Camera-type eye (tissue), 1 donor: ENCODE measurements around the gene KANSL1. TPM values are rescaled to one million over a fixed set of nuclear protein-coding genes. Genes with fewer than 3 reads are reported as not detected.

Experiments
- total RNA-seq: library from RNA; depleted of rRNA; stranded (reverse); fragments of >200 nt; gene quantifications from one replicate; pipeline ENCODE4 v1.2.3, GENCODE V29; 2014

KANSL1 gene, protein sequence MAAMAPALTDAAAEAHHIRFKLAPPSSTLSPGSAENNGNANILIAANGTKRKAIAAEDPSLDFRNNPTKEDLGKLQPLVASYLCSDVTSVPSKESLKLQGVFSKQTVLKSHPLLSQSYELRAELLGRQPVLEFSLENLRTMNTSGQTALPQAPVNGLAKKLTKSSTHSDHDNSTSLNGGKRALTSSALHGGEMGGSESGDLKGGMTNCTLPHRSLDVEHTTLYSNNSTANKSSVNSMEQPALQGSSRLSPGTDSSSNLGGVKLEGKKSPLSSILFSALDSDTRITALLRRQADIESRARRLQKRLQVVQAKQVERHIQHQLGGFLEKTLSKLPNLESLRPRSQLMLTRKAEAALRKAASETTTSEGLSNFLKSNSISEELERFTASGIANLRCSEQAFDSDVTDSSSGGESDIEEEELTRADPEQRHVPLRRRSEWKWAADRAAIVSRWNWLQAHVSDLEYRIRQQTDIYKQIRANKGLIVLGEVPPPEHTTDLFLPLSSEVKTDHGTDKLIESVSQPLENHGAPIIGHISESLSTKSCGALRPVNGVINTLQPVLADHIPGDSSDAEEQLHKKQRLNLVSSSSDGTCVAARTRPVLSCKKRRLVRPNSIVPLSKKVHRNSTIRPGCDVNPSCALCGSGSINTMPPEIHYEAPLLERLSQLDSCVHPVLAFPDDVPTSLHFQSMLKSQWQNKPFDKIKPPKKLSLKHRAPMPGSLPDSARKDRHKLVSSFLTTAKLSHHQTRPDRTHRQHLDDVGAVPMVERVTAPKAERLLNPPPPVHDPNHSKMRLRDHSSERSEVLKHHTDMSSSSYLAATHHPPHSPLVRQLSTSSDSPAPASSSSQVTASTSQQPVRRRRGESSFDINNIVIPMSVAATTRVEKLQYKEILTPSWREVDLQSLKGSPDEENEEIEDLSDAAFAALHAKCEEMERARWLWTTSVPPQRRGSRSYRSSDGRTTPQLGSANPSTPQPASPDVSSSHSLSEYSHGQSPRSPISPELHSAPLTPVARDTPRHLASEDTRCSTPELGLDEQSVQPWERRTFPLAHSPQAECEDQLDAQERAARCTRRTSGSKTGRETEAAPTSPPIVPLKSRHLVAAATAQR (N-terminal part only)
- 202 TPM for total RNA-seq

GRCh38 chr17:46193151-46193625, at the start of gene KANSL1:
Gene KANSL1, minus strand, starts transcription at chr17:46193429. Its CDS starts 21,286 bp downstream, at chr17:46172143.

GRCh38 chr17:45998987-45999899, 194.0 kb downstream of the KANSL1 start, which contains the start of gene STH:
Gene STH, plus strand, starts transcription at chr17:45999250. Its CDS starts 30 bp downstream, at chr17:45999280.

Other genes with a start within 250 kb of the KANSL1 start
- not detected for gene STH, start 194.2 kb downstream of the KANSL1 start, total RNA-seq
- 5.1 TPM for gene LRRC37A, start 101.7 kb upstream of the KANSL1 start, total RNA-seq
- gene ARL17B, start 168.3 kb upstream of the KANSL1 start, total RNA-seq, result 52.7 TPM